G401.6 (cell line): ENCODE measurements around the gene ZFYVE9.
A peak's percentile ranks its signal among the peaks of the same experiment; 100 is the strongest.
"Not testable (repeated sequence)": the region's sequence is repeated elsewhere in the genome, so short reads cannot be mapped to it uniquely, and the experiment has no call there.

Source experiments
- FAIRE-seq: peaks from 2 replicates; lab custom pipeline; 2012; peaks lifted over from hg19 to GRCh38; lab: Jason Lieb, UNC

ZFYVE9 gene

DNA sequence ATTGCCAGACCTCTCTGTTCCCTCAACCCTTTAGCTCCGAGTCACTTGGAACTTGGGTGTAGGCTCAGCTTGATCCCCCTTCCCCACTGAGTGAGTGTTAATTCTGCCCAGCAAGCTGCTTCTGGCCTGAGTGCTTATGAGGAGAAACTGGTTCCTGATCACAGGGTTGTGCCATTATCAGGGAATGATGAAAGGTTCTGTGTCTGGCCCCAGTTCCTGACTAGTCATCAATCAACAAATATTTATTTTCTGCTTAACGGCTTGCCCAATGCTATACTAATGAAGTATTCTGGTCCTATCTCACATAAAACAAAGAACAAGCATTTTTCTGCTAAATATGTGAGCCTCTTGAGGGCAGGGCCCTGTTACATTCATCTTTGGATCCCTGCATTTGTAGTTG, 203.4 kb downstream of the ZFYVE9 start:
- FAIRE-seq: no peak

DNA sequence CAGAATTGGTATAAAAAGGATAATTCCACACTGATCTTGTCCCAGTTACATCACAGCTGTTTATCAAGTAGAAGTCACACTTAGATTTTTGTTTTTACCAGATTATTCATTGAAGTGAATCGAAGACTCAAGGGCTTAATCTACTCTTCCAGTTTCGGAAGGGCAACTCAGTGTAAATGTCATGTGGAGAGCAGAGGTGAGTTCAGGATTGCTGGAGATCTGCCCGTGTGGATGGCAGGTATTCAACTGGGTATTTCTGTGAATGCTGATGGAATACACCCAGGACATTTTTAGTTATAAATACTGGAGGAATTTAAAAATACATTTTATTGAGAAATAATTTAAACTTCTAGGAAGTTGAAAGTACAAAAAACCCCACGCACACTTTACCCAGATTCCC, 204.8 kb downstream of the ZFYVE9 start:
- no peak for FAIRE-seq

DNA sequence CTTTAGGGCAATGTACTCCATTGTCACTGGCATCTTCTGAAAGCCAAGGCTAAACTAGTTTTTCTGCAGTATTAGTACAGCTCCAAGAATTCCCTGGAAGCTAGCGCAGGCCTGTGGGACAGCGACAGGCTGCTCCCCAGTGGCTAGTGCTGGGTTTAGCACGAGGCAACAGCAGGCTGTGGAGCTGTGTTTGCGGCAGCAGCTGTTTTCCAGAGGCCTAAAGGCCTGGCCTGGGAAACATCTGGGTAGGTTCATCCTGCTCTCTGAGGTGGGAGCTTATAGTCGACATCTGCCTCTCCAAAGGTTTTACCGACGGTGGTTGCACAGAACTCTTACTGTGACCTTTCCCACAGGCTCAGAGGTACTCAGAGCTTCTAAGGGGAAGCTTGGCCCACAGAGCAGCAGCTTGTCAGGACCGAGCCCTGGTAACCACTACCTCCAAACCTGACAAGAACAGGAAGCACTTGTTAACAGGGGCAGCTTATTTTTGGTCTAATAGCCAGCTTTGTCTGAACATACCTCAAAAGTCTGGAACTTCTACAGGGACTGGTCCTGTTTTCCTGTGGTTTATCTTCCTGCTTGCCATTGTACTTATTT, 206.9 kb downstream of the ZFYVE9 start:
- FAIRE-seq: peak; percentile 36

GRCh38 chr1:52352690-52353089, 210.8 kb downstream of the ZFYVE9 start:
- FAIRE-seq: no peak

DNA sequence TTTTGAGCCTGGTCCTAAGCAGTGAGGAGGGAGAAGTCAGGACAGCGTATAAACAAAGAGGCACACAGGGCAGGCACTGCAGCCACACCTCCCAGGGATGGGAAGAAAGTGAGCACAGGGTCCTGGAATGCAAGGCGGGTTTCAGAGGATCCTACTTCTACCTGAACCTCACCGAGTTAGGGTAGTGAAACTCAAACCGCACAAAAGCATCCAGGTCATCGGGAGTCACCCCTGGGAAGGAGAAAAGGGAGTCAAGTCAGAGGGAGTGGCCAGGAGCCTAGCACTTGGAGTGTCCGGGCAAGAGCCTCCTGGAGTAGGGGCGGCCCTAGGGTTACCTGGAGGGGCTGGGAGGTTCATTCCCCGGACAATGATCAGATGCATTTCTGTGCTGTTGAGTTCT, 213.5 kb downstream of the ZFYVE9 start:
- FAIRE-seq: no peak

GRCh38 chr1:52355847-52356505, 214.1 kb downstream of the ZFYVE9 start:
- FAIRE-seq: no peak

- FAIRE-seq: no peak
These were observed 215.0 kb downstream of the ZFYVE9 start for GRCh38 chr1:52356818-52357355.

GRCh38 chr1:52357397-52357796, 215.5 kb downstream of the ZFYVE9 start:
- FAIRE-seq: no peak

DNA sequence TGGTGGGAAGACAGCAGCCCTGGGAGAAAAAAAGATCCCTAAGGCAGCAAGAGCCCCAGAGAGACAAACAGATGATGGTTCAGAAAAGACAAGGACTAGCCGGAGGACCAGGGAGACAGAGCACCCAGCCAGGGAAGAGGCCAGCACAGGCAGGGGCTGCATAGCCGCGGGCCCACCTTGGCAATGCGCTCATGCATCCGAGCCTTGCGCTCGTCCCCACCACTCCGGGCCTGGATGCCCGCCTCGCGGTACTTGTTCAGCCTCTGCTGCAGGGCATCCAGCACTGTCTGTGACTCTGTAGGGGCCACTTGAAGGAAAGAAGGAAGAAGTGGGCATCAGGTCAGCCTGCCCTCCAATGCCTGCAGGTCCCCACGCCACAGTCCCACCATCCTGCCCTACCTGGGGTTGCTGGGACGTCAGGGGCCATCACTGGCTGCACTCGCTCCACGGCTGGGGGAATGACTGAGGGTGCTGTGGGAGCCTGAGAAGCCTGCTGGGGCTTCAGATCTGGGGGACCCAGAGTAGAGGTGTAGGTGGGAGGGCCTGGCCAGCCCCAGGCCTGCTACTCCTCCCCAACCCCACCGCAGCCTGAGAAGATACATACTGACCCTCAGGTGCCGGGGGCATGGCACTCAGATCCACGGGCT, 217.1 kb downstream of the ZFYVE9 start:
- no peak for FAIRE-seq

DNA sequence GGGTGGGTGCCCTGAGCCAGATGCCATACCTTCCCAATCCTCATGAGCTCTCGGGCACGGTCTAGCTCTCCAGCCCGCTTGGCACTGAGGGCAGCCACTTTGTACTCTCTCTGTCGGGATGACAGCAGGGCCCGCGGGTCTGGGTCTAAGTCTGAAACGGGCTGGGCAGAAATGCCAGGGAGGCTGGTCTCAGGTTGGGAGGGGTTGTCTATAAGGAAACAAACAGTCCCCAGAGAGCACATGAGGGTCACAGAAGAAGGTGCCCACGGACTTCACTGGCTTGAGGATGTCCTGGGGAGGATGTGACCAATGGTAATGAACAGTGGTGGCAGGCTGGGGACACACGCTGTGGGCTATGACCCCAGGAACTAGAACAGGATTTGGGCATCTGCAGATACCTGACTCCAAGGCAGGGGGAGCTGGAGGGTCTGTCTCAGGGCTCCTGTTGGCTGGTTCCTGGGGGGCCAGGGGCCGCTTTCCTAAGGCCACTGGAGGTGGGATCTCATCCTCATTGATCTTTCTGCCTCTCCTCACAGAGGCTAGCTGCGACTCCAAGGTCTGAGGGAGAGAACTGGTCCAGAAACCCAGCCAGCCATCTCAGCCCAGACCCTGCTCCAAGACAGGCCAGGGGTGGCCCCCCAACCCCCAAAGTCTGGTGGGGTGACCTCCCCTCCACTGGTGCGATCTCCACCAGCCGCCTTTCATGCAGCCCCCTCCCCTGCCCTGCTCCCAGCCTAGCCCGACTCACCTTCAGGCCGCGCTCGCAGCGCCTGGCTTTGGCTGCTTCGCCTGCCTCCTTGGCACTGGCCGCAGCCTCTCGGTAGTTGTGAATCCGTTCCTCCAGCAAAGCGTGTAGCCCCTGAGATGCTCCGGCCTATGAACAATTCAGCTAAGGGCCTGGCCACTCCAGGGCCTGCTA, 218.0 kb downstream of the ZFYVE9 start:
- FAIRE-seq: no peak

GRCh38 chr1:52360595-52360968, 218.7 kb downstream of the ZFYVE9 start:
- no peak for FAIRE-seq

- FAIRE-seq: no peak
These were observed 222.4 kb downstream of the ZFYVE9 start for GRCh38 chr1:52364235-52364839.

DNA sequence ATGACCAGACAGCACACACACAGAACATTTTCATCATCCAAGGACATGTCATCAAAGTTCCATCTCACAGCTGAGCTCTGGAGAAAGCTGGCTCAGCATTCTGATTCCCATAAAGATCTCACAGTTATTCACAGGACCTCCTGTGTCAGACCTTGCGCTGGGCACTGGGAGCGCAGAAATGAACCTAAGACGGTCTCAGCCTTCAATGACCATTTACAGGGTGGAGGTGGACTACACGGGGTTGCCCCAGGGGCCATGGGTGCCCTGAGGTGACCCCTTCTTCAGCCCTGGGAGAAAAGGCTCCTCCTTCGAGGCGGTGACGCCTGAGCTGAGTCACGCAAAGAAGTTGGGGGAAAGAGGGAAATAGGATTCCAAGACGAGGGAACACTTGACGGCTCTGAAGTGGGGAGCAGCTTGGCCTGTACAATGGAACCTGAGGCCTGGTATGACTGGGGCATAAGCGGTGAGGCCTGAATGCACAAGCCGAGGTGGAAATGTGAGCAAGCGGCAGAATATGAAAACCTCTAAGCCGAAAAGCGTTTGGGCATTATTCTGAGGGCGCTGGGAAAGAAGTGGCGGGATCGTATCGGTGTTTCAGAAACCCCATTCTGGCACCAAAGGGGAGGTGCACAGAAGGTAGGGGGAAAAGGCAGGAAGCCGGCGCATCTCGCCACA, 223.3 kb downstream of the ZFYVE9 start:
- FAIRE-seq: peak; percentile 13

DNA sequence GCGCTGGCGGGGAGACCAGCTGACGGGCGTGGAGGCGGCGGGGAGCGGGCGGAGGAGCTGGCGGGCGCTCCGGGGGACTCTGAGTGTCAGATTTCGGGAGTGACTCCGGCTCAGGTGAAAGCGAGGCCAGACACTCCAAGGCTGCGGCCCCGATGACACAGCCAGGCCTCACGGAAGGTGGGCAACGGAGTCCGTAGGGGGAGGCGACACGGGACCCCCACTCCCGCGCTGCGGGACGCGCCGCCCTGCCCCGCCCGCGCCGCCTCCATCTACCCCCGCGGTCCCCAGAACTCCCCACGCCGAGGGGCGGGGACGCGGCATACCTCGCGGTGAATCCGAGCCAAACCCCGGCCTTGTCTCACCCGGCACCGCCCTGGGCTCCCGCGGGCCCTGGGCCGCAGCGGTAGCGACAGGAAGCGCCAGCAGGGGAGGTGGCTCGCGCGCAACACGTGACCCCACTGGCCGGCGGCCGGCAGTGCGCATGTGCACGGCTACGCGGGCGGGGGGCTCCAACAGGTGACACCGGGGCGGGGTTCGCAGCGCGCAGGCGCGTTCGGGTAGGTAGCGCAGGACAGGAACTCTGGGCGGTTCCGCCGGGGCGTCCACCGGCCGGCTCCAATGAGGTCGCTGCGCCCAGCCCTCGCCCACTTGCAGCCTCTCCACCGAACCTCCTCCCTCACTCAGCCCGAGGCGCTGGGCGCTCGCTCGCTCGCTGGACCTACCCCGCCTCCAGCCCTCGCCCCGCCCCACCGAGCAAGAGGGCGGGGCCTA, 224.0 kb downstream of the ZFYVE9 start, which contains the start of gene CC2D1B:
Gene CC2D1B, minus strand, starts transcription at position 460 of the 771 bp plus-strand sequence. CDS start 1,585 bp downstream, outside the sequence.
- peak; percentile 97 for FAIRE-seq

- no peak for FAIRE-seq
These were observed 224.6 kb downstream of the ZFYVE9 start for GRCh38 chr1:52366517-52366827.

- no peak for FAIRE-seq
These were observed 225.4 kb downstream of the ZFYVE9 start for GRCh38 chr1:52367272-52367671.

DNA sequence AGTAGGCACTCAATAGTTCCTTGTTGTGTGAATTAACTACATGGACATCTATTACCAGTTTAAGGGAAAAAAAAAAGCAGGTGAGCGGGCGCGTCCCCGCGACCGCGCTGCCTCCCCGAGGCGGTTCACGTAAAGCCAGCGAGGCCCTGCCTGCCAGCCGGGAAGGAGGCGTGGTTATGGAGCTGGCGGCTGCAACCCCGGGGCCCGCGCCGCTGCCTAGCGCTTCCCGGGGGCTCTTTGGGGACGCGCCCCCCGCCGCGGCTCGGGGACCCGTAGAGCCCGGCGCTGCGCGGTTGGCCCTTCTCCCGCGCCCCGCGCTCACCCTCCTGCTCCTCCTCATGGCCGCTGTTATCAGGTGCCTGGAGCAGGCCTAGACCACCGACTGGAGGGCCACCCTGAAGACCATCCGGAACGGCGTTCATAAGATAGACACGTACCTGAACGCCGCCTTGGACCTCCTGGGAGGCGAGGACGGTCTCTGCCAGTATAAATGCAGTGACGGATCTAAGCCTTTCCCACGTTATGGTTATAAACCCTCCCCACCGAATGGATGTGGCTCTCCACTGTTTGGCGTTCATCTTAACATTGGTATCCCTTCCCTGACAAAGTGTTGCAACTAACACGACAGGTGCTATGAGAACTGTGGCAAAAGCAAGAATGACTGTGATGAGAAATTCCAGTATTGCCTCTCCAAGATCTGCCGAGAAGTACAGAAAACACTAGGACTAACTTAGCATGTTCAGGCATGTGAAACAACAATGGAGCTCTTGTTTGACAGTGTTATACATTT, 226.7 kb downstream of the ZFYVE9 start:
- no peak for FAIRE-seq

GRCh38 chr1:52369851-52370250, 228.0 kb downstream of the ZFYVE9 start:
- not testable (repeated sequence) for FAIRE-seq

DNA sequence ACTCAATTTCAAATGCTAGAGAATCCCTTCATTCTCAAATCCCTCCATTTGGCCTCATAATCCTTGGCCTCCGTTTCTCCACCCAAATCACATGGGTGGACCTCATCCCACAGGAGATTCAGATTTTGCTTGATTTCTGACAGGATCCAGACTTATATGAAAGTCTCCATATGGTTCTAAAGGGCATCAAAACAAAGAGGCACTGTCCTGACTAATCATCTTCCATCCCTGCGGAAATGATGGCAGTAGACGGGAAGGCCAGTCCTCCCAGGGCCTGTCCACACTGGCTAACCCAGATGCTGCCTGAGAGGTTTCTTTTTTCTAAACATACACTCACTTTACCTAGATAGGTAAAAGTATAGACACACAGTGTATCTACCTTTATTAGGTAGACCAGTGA, 243.5 kb downstream of the ZFYVE9 start:
- no peak for FAIRE-seq

GRCh38 chr1:52386458-52386857, 244.6 kb downstream of the ZFYVE9 start:
- FAIRE-seq: no peak
